HG03064 (cell line): ENCODE data around the gene MAFF.
"Not testable (repeated sequence)": the region's sequence is repeated elsewhere in the genome, so short reads cannot be mapped to it uniquely, and the experiment has no call there.

Experiments used
- ATAC-seq: cut with Tn5 transposase; IDR thresholded peaks from one replicate; pipeline ENCODE4 v1.9.1; 2021; ENCODE audit warnings: low read depth; ENCODE audit not compliant: unreplicated experiment

MAFF gene

DNA sequence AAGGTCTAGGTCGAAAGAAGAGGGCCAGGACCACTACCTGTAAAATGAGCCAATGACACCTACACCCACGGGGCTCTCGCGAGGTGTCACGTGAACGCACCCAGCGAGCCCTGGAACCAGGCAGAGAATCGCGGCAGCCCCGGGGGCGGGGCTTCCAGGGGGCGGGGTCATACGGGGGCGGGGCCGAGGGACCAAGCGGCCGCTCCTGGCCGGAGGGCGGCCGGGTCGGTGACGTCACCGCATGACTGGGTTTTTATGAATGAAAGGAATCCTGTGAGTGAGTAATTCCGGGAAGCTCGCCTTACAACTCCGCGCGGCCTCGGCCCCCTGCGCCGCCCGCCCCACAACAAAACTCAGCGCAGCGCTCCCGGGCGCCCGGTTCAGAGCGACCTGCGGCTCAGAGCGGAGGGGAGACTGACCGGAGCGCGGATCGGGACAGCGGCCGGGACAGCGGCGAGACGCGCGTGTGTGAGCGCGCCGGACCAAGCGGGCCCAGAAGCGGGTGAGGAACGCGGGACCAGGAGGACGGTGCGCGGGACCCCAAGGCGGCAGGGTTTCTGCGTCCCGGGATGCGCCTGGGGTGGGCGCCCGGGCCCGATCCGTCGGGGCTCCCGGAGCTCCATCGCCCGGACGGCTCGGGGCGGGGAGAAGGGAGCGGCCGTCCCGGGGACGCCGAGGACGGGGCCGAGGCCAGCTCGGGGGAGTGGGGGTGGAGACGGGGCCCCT is at the start of gene MAFF:
Gene MAFF, plus strand, starts transcription at position 284 of the 726 bp plus-strand sequence. CDS start 11,860 bp downstream, outside the sequence.
- ATAC-seq: peak; percentile 47

GRCh38 chr22:38153821-38154562 is 47.8 kb upstream of the MAFF start:
- no peak for ATAC-seq

GRCh38 chr22:38154563-38154915 is 47.3 kb upstream of the MAFF start:
- ATAC-seq: not testable (repeated sequence)

- no peak for ATAC-seq
Observed at GRCh38 chr22:38155703-38156102, 46.1 kb upstream of the MAFF start.

- no peak for ATAC-seq
Observed at GRCh38 chr22:38162881-38163843, 38.6 kb upstream of the MAFF start.

DNA sequence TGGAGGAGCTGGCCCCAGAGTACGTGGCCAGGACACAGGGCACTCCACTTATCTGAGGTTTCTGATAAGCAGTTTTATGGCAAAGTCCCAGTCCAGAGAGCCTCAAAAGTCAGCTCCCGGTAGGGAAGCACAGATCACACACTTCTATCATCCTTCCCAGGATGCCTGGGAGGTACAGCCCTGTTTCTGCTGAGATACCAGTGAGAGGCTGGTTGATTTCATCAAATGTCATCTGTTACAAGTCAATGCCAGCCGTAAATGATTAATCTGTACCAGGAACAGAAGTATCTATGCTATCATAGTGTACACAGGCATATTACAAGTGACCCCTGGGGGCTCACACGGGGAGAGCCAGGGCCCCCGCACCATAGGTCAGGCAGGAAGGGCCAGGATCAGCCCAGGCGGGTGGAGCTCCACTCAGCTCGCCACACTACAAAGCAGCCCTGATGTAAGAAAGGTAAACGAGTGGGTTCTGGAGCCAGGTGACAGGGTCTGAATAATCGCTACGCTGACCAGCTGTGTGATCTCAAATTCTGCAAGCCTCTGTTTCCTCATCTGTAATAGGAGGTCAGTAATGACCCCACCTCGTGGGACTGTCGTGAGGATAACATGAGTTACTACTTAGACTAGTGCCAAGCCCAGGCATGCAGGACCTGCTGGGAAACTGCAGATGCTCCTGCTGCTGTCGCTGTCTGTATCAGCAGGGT is 37.8 kb upstream of the MAFF start:
- ATAC-seq: no peak

- no peak for ATAC-seq
Observed at GRCh38 chr22:38164551-38164918, 37.3 kb upstream of the MAFF start.

- no peak for ATAC-seq
Observed at GRCh38 chr22:38165922-38166593, 35.7 kb upstream of the MAFF start.

GRCh38 chr22:38167988-38168407 is 33.8 kb upstream of the MAFF start:
- no peak for ATAC-seq

DNA sequence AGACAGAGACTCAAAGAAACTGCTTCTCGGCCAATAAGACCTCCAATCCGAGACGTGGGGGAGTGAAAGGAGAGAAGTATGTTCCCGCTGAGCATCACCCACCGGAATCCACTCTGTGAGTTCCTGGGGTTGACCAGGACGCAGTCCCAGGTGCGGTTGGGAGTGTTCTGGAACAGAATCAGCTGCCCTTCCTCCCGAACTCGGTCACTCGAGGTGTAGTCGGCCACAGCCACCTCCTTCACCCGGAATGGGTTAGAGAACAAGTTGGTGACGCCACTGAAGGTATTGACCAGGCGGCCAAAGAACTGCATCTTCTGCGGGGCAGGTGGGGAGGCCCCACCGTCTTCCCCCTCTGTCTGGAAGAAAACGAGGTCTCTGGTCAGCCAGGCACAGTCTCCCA is 32.7 kb upstream of the MAFF start:
- ATAC-seq: no peak

- ATAC-seq: no peak
Observed at GRCh38 chr22:38170469-38170868, 31.3 kb upstream of the MAFF start.

DNA sequence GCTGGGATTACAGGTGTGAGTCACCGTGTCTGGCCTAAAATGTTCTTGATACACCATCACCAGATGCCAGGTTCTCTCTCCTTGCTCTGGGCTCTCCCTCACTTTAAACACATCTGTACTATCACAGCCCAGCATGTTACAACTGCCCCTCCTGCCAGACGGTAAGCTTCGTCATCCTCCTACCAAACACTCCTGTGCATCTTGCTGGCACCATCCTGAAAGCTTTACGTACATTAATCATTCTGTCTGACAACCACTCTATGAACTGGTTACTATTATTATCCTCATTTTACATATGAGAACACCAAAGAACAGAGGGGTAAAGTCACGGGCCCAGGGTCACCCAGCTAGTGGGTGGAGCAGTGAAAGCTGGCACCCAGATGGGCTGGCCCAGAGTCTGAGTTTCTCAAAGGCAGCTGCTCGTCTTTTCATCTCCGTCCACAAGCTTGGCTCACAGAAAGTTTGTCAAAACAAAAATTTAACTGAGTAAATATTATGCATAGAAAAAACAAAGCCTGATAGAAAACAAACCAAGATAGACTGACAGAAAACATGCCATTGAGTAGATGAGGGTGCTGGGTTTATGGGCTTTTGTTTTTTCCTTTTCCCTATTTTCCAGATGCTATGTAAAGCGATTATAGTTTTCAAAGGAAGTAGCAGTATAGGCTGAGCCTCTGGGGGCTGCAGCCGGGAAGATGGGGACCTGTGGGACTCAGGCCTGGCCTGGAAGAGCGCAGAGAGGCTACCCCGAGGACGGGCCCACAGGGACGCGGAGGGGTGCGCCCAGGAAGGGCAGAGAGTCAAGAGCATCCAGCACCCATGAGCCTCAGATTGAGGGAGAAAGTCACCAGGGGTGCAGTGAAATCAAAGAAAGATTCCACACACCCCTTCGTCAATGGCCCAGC is 29.6 kb upstream of the MAFF start:
- ATAC-seq: no peak

DNA sequence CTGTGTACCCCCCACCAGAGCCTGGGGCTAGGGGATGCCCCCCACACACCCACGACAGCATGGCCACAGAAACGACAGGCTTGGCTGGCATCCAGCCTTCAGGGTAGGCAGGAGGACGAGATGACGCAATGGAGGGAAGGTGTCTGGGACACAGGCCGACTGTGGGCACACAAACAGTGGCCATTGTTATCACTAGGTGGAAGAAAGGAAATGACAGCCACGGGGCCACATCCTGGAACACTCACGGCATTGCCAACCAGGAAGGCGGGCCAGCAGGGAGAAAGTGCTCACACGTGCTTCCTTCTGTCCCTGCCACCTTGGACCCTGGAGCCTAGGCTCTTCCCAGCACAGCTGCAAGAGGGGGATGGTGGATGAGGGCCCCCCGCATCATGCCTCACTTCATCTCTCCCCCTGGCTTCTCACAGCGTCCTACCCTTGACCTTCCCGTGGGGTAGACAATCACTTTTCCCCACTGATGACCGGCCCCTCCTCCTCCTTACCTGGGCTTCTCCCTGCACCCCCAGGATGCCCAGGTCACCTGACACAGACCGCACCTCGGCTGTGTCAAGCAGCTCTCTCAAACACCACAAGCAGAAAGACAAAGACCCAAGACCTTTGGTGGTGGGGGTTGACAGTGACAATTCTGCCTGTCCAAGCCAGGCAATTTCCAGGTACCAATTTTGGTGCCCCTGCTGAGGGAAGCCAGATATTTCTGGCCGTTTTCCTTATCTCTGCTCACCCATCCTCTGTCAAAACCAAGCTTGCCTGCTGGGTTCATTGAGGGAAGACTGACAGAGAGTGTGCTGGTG is 28.8 kb upstream of the MAFF start:
- ATAC-seq: no peak

DNA sequence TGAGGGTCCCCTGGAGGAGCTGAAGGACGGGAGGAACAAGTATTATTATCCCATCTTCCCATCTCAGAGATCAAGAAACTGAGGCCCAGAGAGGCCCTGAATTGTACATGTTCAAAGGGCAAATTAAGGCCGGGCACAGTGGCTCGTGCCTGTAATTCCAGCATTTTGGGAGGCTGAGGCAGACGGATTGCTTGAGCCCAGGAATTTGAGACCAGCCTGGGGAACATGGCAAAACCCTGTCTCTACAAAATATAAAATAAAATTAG is 28.2 kb upstream of the MAFF start:
- ATAC-seq: no peak

GRCh38 chr22:38174626-38175025 is 27.2 kb upstream of the MAFF start:
- no peak for ATAC-seq

DNA sequence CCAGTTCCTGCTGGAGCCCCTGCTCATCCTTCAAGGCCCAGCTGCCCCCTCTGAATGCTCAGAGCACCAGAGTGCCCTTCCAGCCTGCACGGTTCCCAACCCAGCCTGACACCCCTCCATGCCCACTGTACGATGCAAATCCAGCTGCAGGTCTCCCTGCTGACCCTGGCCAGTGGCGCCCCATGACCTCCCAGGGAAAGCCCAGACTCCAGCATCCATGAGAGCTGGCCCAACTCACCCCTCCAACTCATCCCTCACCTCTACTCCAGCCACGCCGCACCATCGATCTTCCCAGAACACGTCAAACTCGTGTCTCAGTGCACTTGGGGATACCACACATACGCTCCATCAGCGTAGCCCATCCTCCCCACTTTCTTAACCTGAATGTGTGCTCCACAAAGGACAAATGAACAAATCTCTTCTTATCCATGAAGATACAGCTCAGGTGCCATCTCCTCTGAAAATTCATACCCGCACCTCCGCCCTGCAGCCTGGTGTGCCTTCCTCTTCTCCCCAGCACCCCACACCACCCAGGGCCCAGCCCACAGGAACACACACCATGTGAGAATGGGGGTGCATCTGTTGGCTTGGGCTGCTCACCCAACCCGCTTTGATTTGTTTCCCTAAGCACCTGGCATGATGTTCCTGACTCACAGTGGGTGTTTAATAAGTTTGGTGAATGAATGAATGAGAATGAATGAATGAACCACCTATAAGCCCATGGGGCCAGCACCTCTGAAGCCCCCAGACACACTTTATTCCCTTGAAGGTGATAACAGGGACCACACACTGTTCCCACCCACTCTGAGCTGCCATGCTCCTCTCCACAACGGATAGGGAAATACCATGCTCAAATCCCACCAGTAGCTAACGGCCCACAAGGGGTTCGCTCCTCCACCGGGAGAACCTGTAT is 26.3 kb upstream of the MAFF start:
- no peak for ATAC-seq

GRCh38 chr22:38176170-38176741 is 25.5 kb upstream of the MAFF start:
- ATAC-seq: no peak
